K562 treated with DMSO at 1 percent for 24 hours (cell line): Measurements from ENCODE around the gene ZNF280C. TPM values are rescaled to one million over a fixed set of nuclear protein-coding genes. Genes with fewer than 3 reads are reported as not detected.

Source experiments
- total RNA-seq: library from RNA; unstranded; fragments of 300-600 nt; gene quantifications from 2 replicates; pipeline ENCODE4 v1.2.3, GENCODE V29; 2022; ENCODE audit warnings: low read depth; ENCODE audit not compliant: insufficient read depth

ZNF280C gene
- total RNA-seq = 2.0 and 2.4 TPM in 2 replicates

GRCh38 chrX:130268449-130269170, at the start of gene ZNF280C:
Gene ZNF280C (minus strand): TSS chrX:130268899. CDS start chrX:130260449, 8,450 bp downstream.

GRCh38 chrX:130171446-130172126, 97.1 kb downstream of the ZNF280C start, which contains the start of gene RAB33A:
Gene RAB33A (plus strand): TSS chrX:130171962. CDS start chrX:130172063, 101 bp downstream.

GRCh38 chrX:130165703-130166502, 102.8 kb downstream of the ZNF280C start, which contains the start of gene AIFM1:
Gene AIFM1 (minus strand): TSS chrX:130165841. CDS start chrX:130165656, 185 bp downstream.

Other genes with a start within 250 kb of the ZNF280C start
- gene ELF4, start 158.4 kb downstream of the ZNF280C start, total RNA-seq = 53.3 and 55.1 TPM in 2 replicates
- gene AIFM1, start 103.1 kb downstream of the ZNF280C start, total RNA-seq = 79.2 and 82.7 TPM in 2 replicates
- gene RAB33A, start 96.9 kb downstream of the ZNF280C start, total RNA-seq = 0.64 TPM in 1 of 2 replicates, not detected in the other
- gene SLC25A14, start 71.0 kb upstream of the ZNF280C start, total RNA-seq = 9.4 and 16.6 TPM in 2 replicates
- not detected in 2 replicates for gene GPR119, start 116.8 kb upstream of the ZNF280C start, total RNA-seq
- gene RBMX2, start 133.1 kb upstream of the ZNF280C start, total RNA-seq = 23.9 and 25.8 TPM in 2 replicates